Pancreas (tissue), 10 donors: ENCODE results near the gene KCNJ5. TPM values are rescaled to one million over a fixed set of nuclear protein-coding genes. Genes with fewer than 3 reads are reported as not detected.

ENCODE experiments used
- ATAC-seq, 4 donors: fragments of 200-7000 bp; cut with Tn5 transposase; one replicate each; pipeline versions ENCODE4 v1.8.0 to v1.9.1; 2020; ENCODE audit warnings: mild to moderate bottlenecking in 4 of 4, moderate library complexity in 4 of 4
- DNase-seq, 6 donors: peaks; one replicate each; pipeline ENCODE4 v3.0.0-alpha.2; 2020
- FAIRE-seq: peaks from 2 replicates; lab custom pipeline; 2012; peaks lifted over from hg19 to GRCh38; lab: Jason Lieb, UNC
- H3K27ac ChIP-seq, 4 donors: fragments of 200-600 bp; sonication (generic); 1 replicate in 3 of 4; 2 replicates in 1 of 4; pipeline versions ENCODE4 v1.5.0 to v1.8.0; 2020
- H3K27me3 ChIP-seq, 4 donors: fragments of 200-600 bp; one replicate each; pipeline ENCODE4 v1.8.0; 2021
- H3K36me3 ChIP-seq, 3 donors: fragments of 200-600 bp; sonication (generic) in 1 of 3; one replicate each; pipeline versions ENCODE4 v1.5.0 to v1.8.0; 2020 to 2021
- H3K4me1 ChIP-seq, 3 donors: fragments of 200-600 bp; one replicate each; pipeline ENCODE4 v1.8.0; 2021
- H3K4me3 ChIP-seq, 4 donors: fragments of 200-600 bp; sonication (generic) in 2 of 4; one replicate each; pipeline versions ENCODE4 v1.5.0 to v1.8.0; 2020 to 2021
- H3K9me3 ChIP-seq, 4 donors: fragments of 200-600 bp; one replicate each; pipeline ENCODE4 v1.8.0; 2021
- CTCF ChIP-seq, 4 donors: fragments of 200-600 bp; sonication (generic) in 3 of 4; IDR thresholded peaks; one replicate each; pipeline versions ENCODE4 v1.5.0 to v1.8.0; 2021; ENCODE audit warnings: antibody characterized with exemption in 4 of 4
- WGBS, 2 donors: extraction: QIAGEN DNeasy Blood & Tissue Kit; methylation state at CpG; one replicate each; pipeline ENCODE4 v1.1.7; 2013; 5-methylcytosine and 5-hydroxymethylcytosine counted together
- intact Hi-C, 3 donors: fragments of 100-400 bp; cut with DNase I; formaldehyde crosslinking; loops; one replicate each; pipeline versions ENCODE4 v1.11.1 to v1.14.2; 2022
- polyA plus RNA-seq, 2 donors: library from polyadenylated mRNA; stranded (reverse); fragments of 200-250 nt; gene quantifications; one replicate each; pipeline ENCODE4 v1.2.3, GENCODE V29; 2013
- total RNA-seq, 6 donors: library from RNA; stranded (reverse); fragmentation: NEBNext Ultra II Directional in 4 of 6; extraction: Animal tissue kit (Norgen Biotek cat#: 25700) in 4 of 6; gene quantifications; one replicate each; pipeline versions ENCODE4 v1.2.1 to v1.2.4, GENCODE V29; 2021 to 2023
- donor health status: healthy with polysubstance abuse.
- donor health status: DM: no; HTN: no; CAD: no; lungs with moderate emphysema.
- donor health status: DM: no; HTN: no; CAD: no.
- donor health status: control.
- donor health status: control.
- donor health status: Bipolar disorder and iron deficiency.
- donor health status: DM: yes; HTN: yes; CAD: no.
- donor health status: DM: no; HTN: no; CAD: no.
- donor health status: DM: no; HTN: no; CAD: no.
- donor health status: DM: yes; HTN: yes; CAD: no.

Gene KCNJ5
- total and polyA plus RNA-seq, 8 donors = 1.1 to 17.6 (median 9.5) TPM

GRCh38 chr11:128933481-128934178, 42.5 kb downstream of the KCNJ5 start:
- no peaks in the 10 kb centered on the region for H3K27me3 ChIP-seq
- FAIRE-seq (no peak), DNase-seq (no peak), ATAC-seq (no peak)
- no peak for TF ChIP-seq CTCF (IDR thresholded peaks at IDR 0.05)
- no peak overlapping the region for H3K4me3 ChIP-seq
- no peaks in the 10 kb centered on the region for H3K4me1 ChIP-seq
- H3K27ac ChIP-seq = no peak overlapping the region
- H3K36me3 ChIP-seq = no peaks in the 10 kb centered on the region
- no peaks in the 10 kb centered on the region for H3K9me3 ChIP-seq
- intact Hi-C loops = no loop called here
- WGBS, 2 donors = 86 to 90% methylated on average over 7 of the region's 7 CpGs

GRCh38 chr11:128934351-128934750, 43.2 kb downstream of the KCNJ5 start:
- DNase-seq (no peak), FAIRE-seq (no peak), ATAC-seq (no peak)
- WGBS, 2 donors = 90 to 93% methylated on average over 7 of the region's 7 CpGs
- H3K9me3 ChIP-seq = no peaks in the 10 kb centered on the region
- H3K36me3 ChIP-seq = no peaks in the 10 kb centered on the region
- no peaks in the 10 kb centered on the region for H3K4me1 ChIP-seq
- intact Hi-C loops = no loop called here
- H3K4me3 ChIP-seq = no peak overlapping the region
- H3K27me3 ChIP-seq = no peaks in the 10 kb centered on the region
- no peak overlapping the region for H3K27ac ChIP-seq
- no peak for TF ChIP-seq CTCF (IDR thresholded peaks at IDR 0.05)

- Histone ChIP-seq H3K9me3 (no peaks in the 10 kb centered on the region), H3K36me3 (no peaks in the 10 kb centered on the region), H3K4me1 (no peaks in the 10 kb centered on the region), H3K27me3 (no peaks in the 10 kb centered on the region), H3K27ac (no peak overlapping the region), H3K4me3 (no peak overlapping the region)
- 88 to 94% methylated on average over 10 of the region's 10 CpGs for WGBS, 2 donors
- FAIRE-seq (no peak), ATAC-seq (no peak), DNase-seq (no peak)
- intact Hi-C loops = no loop called here
- no peak for TF ChIP-seq CTCF (IDR thresholded peaks at IDR 0.05)
These were observed 43.8 kb downstream of the KCNJ5 start for GRCh38 chr11:128934926-128935325.

GRCh38 chr11:128936606-128937251, 45.6 kb downstream of the KCNJ5 start:
- H3K9me3 ChIP-seq = no peaks in the 10 kb centered on the region
- H3K27me3 ChIP-seq = no peaks in the 10 kb centered on the region
- FAIRE-seq (no peak), DNase-seq (no peak), ATAC-seq (no peak)
- no peak overlapping the region for H3K4me3 ChIP-seq
- intact Hi-C loops = no loop called here
- no peaks in the 10 kb centered on the region for H3K4me1 ChIP-seq
- H3K27ac ChIP-seq = no peak overlapping the region
- no peak for TF ChIP-seq CTCF (IDR thresholded peaks at IDR 0.05)
- H3K36me3 ChIP-seq = no peaks in the 10 kb centered on the region
- 77% methylated on average over 14 to 16 of the region's 16 CpGs for WGBS, 2 donors

GRCh38 chr11:128937480-128937879, 46.3 kb downstream of the KCNJ5 start:
- Histone ChIP-seq H3K27me3 (no peaks in the 10 kb centered on the region), H3K27ac (no peak overlapping the region), H3K4me1 (no peaks in the 10 kb centered on the region), H3K4me3 (no peak overlapping the region), H3K9me3 (no peaks in the 10 kb centered on the region), H3K36me3 (no peaks in the 10 kb centered on the region)
- TF ChIP-seq CTCF (IDR thresholded peaks at IDR 0.05) = no peak
- intact Hi-C loops = no loop called here
- FAIRE-seq (no peak), DNase-seq (no peak), ATAC-seq (no peak)
- WGBS, 2 donors = 85 to 88% methylated on average over 9 of the region's 9 CpGs
